DMS153 treated with DMSO at 0.1 percent for 48 hours (cell line): Measurements from ENCODE around the gene KLHL2.
A peak's percentile ranks its signal among the peaks of the same experiment; 100 is the strongest.

ENCODE experiments used
- DNase-seq: peaks from one replicate; lab custom pipeline; 2025; ENCODE audit not compliant: unreplicated experiment; lab: John Stamatoyannopoulos, UW

KLHL2 gene

GRCh38 chr4:165360985-165361670 is 153.8 kb downstream of the KLHL2 start:
- no peak for DNase-seq

- no peak for DNase-seq
Measured at GRCh38 chr4:165361810-165362209, 154.4 kb downstream of the KLHL2 start.

GRCh38 chr4:165364452-165365080 is 157.2 kb downstream of the KLHL2 start:
- no peak for DNase-seq

GRCh38 chr4:165367040-165367439 is 159.7 kb downstream of the KLHL2 start:
- DNase-seq = no peak

GRCh38 chr4:165368114-165368513 is 160.8 kb downstream of the KLHL2 start:
- DNase-seq = peak; percentile 26

GRCh38 chr4:165368567-165368966 is 161.2 kb downstream of the KLHL2 start:
- no peak for DNase-seq

- DNase-seq = no peak
Measured at GRCh38 chr4:165369522-165369921, 162.2 kb downstream of the KLHL2 start.

GRCh38 chr4:165370530-165370929 is 163.2 kb downstream of the KLHL2 start:
- DNase-seq = no peak
